GM12878 (cell line): ENCODE data around the gene PMF1. TPM values are rescaled to one million over a fixed set of nuclear protein-coding genes. Genes with fewer than 3 reads are reported as not detected.

Source experiments
- ATAC-seq: fragments of 200-7000 bp; cut with Tn5 transposase; 3 replicates; pipeline ENCODE4 v1.9.1; 2020; ENCODE audit warnings: mild to moderate bottlenecking, moderate library complexity
- BruUV-seq: library from RNA; stranded (reverse); fragments of 400-500 nt; replicated peaks from 2 replicates; lab custom pipeline; 2021; lab: Mats Ljungman, UMichigan
- CTCF ChIA-PET: fragments of 300-600 bp; sonication (Branson Sonifier 250); formaldehyde crosslinking; extraction: SDS; loops from one replicate; lab custom pipeline; 2021; ENCODE audit warnings: inconsistent platforms; lab: Yijun Ruan, JAX
- POLR2A ChIA-PET: fragments of 350-600 bp; formaldehyde crosslinking; extraction: SDS; loops from one replicate; lab custom pipeline; 2021; ENCODE audit warnings: inconsistent platforms; lab: Charles Lee
- RAD21 ChIA-PET: fragments of 300-600 bp; sonication (Branson Sonifier 250); formaldehyde crosslinking; loops from one replicate; lab custom pipeline; 2023; ENCODE audit warnings: antibody characterized with exemption; ENCODE audit not compliant: unreplicated experiment; lab: Charles Lee
- SMC1A ChIA-PET: fragments of 300-600 bp; sonication (Branson Sonifier 250); formaldehyde crosslinking; loops from one replicate; lab custom pipeline; 2023; ENCODE audit not compliant: unreplicated experiment, uncharacterized antibody; lab: Charles Lee
- DNase-seq: peaks from one replicate; pipeline ENCODE4 v3.0.0-alpha.2; 2011; ENCODE audit warnings: low read depth, low spot score
- FAIRE-seq: peaks from 3 replicates; lab custom pipeline; 2011; peaks lifted over from hg19 to GRCh38; lab: Jason Lieb, UNC
- H2AFZ ChIP-seq: 2 replicates; pipeline ENCODE4 v1.6.0; 2011; ENCODE audit warnings: low read depth, low read length, control low read depth; ENCODE audit not compliant: control insufficient read depth
- H3K27ac ChIP-seq: 2 replicates; pipeline ENCODE4 v1.5.1; 2011; ENCODE audit warnings: control low read depth; ENCODE audit not compliant: control insufficient read depth, insufficient read depth
- H3K27me3 ChIP-seq, 2 experiments: replicated peaks in 1 of 2; 2 replicates each; pipeline versions ENCODE4 v1.6.0 to v1.6.1; 2011; ENCODE audit warnings: low read length in 1 of 2; ENCODE audit not compliant: control insufficient read depth in 2 of 2, insufficient read depth in 2 of 2
- H3K36me3 ChIP-seq, 2 experiments: 2 replicates each; pipeline ENCODE4 v1.5.1; 2011; ENCODE audit warnings: low read length in 1 of 2; ENCODE audit not compliant: control insufficient read depth in 2 of 2, insufficient read depth in 2 of 2
- H3K4me1 ChIP-seq: 2 replicates; pipeline ENCODE4 v1.6.1; 2011; ENCODE audit warnings: mild to moderate bottlenecking, low read length, moderate library complexity, mixed read lengths; ENCODE audit not compliant: control insufficient read depth, insufficient read depth
- H3K4me2 ChIP-seq: 2 replicates; pipeline ENCODE4 v1.6.0; 2011; ENCODE audit warnings: control low read depth; ENCODE audit not compliant: control insufficient read depth, insufficient read depth
- H3K4me3 ChIP-seq: fragments of 200-600 bp; sonication (generic); 2 replicates; pipeline ENCODE4 v1.5.1; 2016
- H3K79me2 ChIP-seq: 2 replicates; pipeline ENCODE4 v1.6.0; 2011; ENCODE audit warnings: low read length; ENCODE audit not compliant: control insufficient read depth, insufficient read depth
- H3K9ac ChIP-seq: 2 replicates; pipeline ENCODE4 v1.8.0; 2011; ENCODE audit warnings: low read length, control low read depth, mixed read lengths; ENCODE audit not compliant: control insufficient read depth, insufficient read depth
- H3K9me3 ChIP-seq: replicated peaks from 3 replicates; pipeline ENCODE4 v1.5.1; 2011; ENCODE audit warnings: mild to moderate bottlenecking, low read length; ENCODE audit not compliant: control insufficient read depth, insufficient read depth
- H4K20me1 ChIP-seq: 2 replicates; pipeline ENCODE4 v1.6.0; 2011; ENCODE audit not compliant: control insufficient read depth, insufficient read depth
- CREM ChIP-seq: IDR thresholded peaks from 2 replicates; pipeline ENCODE4 v1.6.1; 2014; ENCODE audit warnings: antibody characterized with exemption, low read depth
- CTCF ChIP-seq, 3 experiments: IDR thresholded peaks in 2 of 3; conservative IDR thresholded peaks in 1 of 3; 2 replicates each; pipeline ENCODE4 v1.5.1; 2011; ENCODE audit warnings: low read depth in 3 of 3, low read length in 3 of 3, mild to moderate bottlenecking in 3 of 3, control low read depth in 2 of 3, moderate library complexity in 2 of 3, inconsistent platforms in 1 of 3, mixed read lengths in 1 of 3; ENCODE audit not compliant: control insufficient read depth in 2 of 3, insufficient read depth in 1 of 3; ENCODE audit errors: extremely low read depth in 1 of 3
- ESRRA ChIP-seq: IDR thresholded peaks from 2 replicates; pipeline ENCODE4 v1.6.1; 2012; ENCODE audit warnings: mild to moderate bottlenecking, low read length, improper control_type of control experiment
- FOXM1 ChIP-seq: IDR thresholded peaks from 2 replicates; pipeline ENCODE4 v1.6.1; 2012; ENCODE audit warnings: low read depth, mild to moderate bottlenecking, inconsistent platforms, low read length, moderate library complexity
- GATAD2B ChIP-seq: fragments of 450-650 bp; conservative IDR thresholded peaks from 2 replicates; pipeline ENCODE4 v1.6.1; 2017; ENCODE audit warnings: low read depth, mild to moderate bottlenecking, moderate library complexity
- MXI1 ChIP-seq: fragments of 150-350 bp; IDR thresholded peaks from 2 replicates; pipeline ENCODE4 v1.6.1; 2011; ENCODE audit warnings: low read depth, mild to moderate bottlenecking, inconsistent platforms, low read length, improper control_type of control experiment
- NR2C1 ChIP-seq: fragments of 450-650 bp; IDR thresholded peaks from 2 replicates; pipeline ENCODE4 v1.6.1; 2017; ENCODE audit warnings: antibody characterized with exemption, mild to moderate bottlenecking, moderate library complexity
- REST ChIP-seq: IDR thresholded peaks from 2 replicates; pipeline ENCODE4 v1.6.1; 2012; ENCODE audit warnings: mild to moderate bottlenecking, low read depth, low read length
- TARDBP ChIP-seq: IDR thresholded peaks from 2 replicates; pipeline ENCODE4 v1.6.1; 2016; ENCODE audit warnings: borderline replicate concordance
- YY1 ChIP-seq: IDR thresholded peaks from 2 replicates; pipeline ENCODE4 v1.6.1; 2011; ENCODE audit warnings: low read depth, mild to moderate bottlenecking, low read length
- WGBS: methylation state at CpG from one replicate; pipeline ENCODE4 v1.1.6; 2016; ENCODE audit warnings: low lambda C conversion rate; ENCODE audit not compliant: insufficient replicate concordance, insufficient coverage; ENCODE audit errors: missing lambda C conversion rate; 5-methylcytosine and 5-hydroxymethylcytosine counted together
- in situ Hi-C: fragments of 300-500 bp; cut with MboI; formaldehyde crosslinking; loops from 9 replicates; pipeline ENCODE4 v1.14.3; 2018; ENCODE audit warnings: mixed read lengths
- intact Hi-C: fragments of 100-400 bp; cut with micrococcal nuclease; formaldehyde crosslinking; loops from one replicate; pipeline ENCODE4 v1.14.2; 2022; ENCODE audit not compliant: unreplicated experiment
- polyA plus RNA-seq, 11 experiments: library from polyadenylated mRNA; depleted of rRNA in 4 of 11; unstranded in 6 of 11; stranded (reverse) in 5 of 11; fragments of >200 nt; fragmentation: Nextera tagmentation in 4 of 11; fragmentation: Illumina TruSeq in 1 of 11; extraction: Ambion mirVana in 4 of 11; extraction: Trizol in 1 of 11; gene quantifications; 1 replicate in 1 of 11; 2 replicates in 10 of 11; pipeline versions ENCODE4 v1.2.1 to v1.2.3, GENCODE V29; 2011 to 2016; ENCODE audit warnings: inconsistent platforms in 2 of 11, missing spikeins in 2 of 11, low read depth in 1 of 11
- total RNA-seq, 4 experiments: library from RNA; depleted of rRNA in 3 of 4; stranded (reverse); fragments of >200 nt in 3 of 4; fragmentation: Illumina TruSeq in 1 of 4; extraction: Trizol in 1 of 4; gene quantifications; 2 replicates each; pipeline versions ENCODE4 v1.2.1 to v1.2.3, GENCODE V29; 2013 to 2021

The PMF1 gene
- total and polyA plus RNA-seq, 10 of the 15 experiments (the other 5 are each of a cell fraction or from before 2014, with no cell fraction given) = 6.7 to 105 (median 67.3) TPM

GRCh38 chr1:156225677-156226014, 12.8 kb downstream of the PMF1 start:
- H3K79me2 ChIP-seq = no peaks in the 10 kb centered on the region
- no peak for FAIRE-seq
- WGBS = 0% methylated on average over 2 of the region's 2 CpGs
- no peak for DNase-seq
- H3K27ac ChIP-seq = peak overlapping the region; percentile 33
- H3K9ac ChIP-seq = no peak overlapping the region
- H3K4me2 ChIP-seq = peak overlapping the region; percentile 27; the same call in 1 of the 2 replicates
- peaks cover 2 to 10% of the 10 kb centered on the region in 2 experiments; a peak in 3 of 4 replicates for H3K36me3 ChIP-seq
- no peak overlapping the region for H2AFZ ChIP-seq
- POLR2A ChIA-PET = interaction anchor here (0.6 to 4.9 kb wide), 11 partner anchors 13 to 127 kb away, joined by 3 to 84 read pairs (median 8); partner anchors contain the start of genes PMF1, SEMA4A and SMG5
- TF ChIP-seq FOXM1 (0 out of 2 replicates have a peak, but pooled peaks have one; percentile 2), CREM (no peak)
- H3K27me3 ChIP-seq = no peaks in the 10 kb centered on the region
- BruUV-seq = no TSS peak
- H3K4me1 ChIP-seq = peaks cover 28% of the 10 kb centered on the region
- no peaks in the 10 kb centered on the region for H4K20me1 ChIP-seq
- H3K9me3 ChIP-seq = no peaks in the 10 kb centered on the region
- no peak overlapping the region for H3K4me3 ChIP-seq
- intact Hi-C loops = loop anchor here (1.0 kb wide), 2 partner anchors 79 to 135 kb away; no protein-coding TSS in a partner anchor
- in situ Hi-C loops = no loop called here
- RAD21 ChIA-PET = interaction anchor here (0.7 to 10.0 kb wide), 23 partner anchors 11 to 245 kb away, joined by 3 to 361 read pairs (median 8); partner anchors contain the start of genes PMF1, SEMA4A, SLC25A44 and SMG5
- SMC1A ChIA-PET = interaction anchor here (0.7 to 14.3 kb wide), 15 partner anchors 12 to 138 kb away, joined by 3 to 411 read pairs (median 10); partner anchors contain the start of genes PMF1, SEMA4A, SLC25A44 and SMG5
- peak; percentile 10 for ATAC-seq
- CTCF ChIA-PET = interaction anchor here (0.6 to 14.2 kb wide), 29 partner anchors 8 to 138 kb away, joined by 3 to 502 read pairs (median 5); partner anchors contain the start of genes CCT3, PMF1, SEMA4A and SLC25A44

GRCh38 chr1:156226116-156226538, 13.3 kb downstream of the PMF1 start:
- no peak overlapping the region for H3K4me3 ChIP-seq
- peaks cover 25% of the 10 kb centered on the region for H3K4me1 ChIP-seq
- ATAC-seq = peak; percentile 87
- H3K4me2 ChIP-seq = peak overlapping the region; percentile 83
- DNase-seq = peak; percentile 90
- ChIA-PET SMC1A (interaction anchor here (0.6 to 14.3 kb wide), 18 partner anchors 8 to 249 kb away, joined by 3 to 411 read pairs (median 6); partner anchors contain the start of genes PMF1, SEMA4A, SLC25A44 and SMG5), CTCF (interaction anchor here (0.6 to 14.2 kb wide), 21 partner anchors 8 to 374 kb away, joined by 3 to 502 read pairs (median 5); partner anchors contain the start of genes CCT3, PMF1, SEMA4A and TSACC), RAD21 (interaction anchor here (1.1 to 10.0 kb wide), 14 partner anchors 11 to 148 kb away, joined by 3 to 361 read pairs (median 10); partner anchors contain the start of genes SEMA4A, SLC25A44 and SMG5), POLR2A (interaction anchor here (0.6 to 4.9 kb wide), 9 partner anchors 13 to 911 kb away, joined by 3 to 84 read pairs (median 5); partner anchors contain the start of genes PMF1, SEMA4A and SMG5)
- no peaks in the 10 kb centered on the region for H3K9me3 ChIP-seq
- H3K27ac ChIP-seq = peak overlapping the region; percentile 98
- no peaks in the 10 kb centered on the region for H4K20me1 ChIP-seq
- 3% methylated on average over 2 of the region's 2 CpGs for WGBS
- H3K36me3 ChIP-seq = peaks cover 1 to 10% of the 10 kb centered on the region in 2 experiments; a peak in 3 of 4 replicates
- no peaks in the 10 kb centered on the region for H3K27me3 ChIP-seq
- FAIRE-seq = peak; percentile 76
- H3K79me2 ChIP-seq = no peaks in the 10 kb centered on the region
- no peak overlapping the region for H2AFZ ChIP-seq
- intact Hi-C loops = no loop called here
- in situ Hi-C loops = no loop called here
- no TSS peak for BruUV-seq
- peak overlapping the region; percentile 45; the same call in 1 of the 2 replicates for H3K9ac ChIP-seq
- TF ChIP-seq CTCF (IDR thresholded peaks at IDR 0.05 in 2 of 3, conservative IDR thresholded peaks at IDR 0.05 in 1 of 3; ENCODE audit: control insufficient read depth in 2 of 3, extremely low read depth in 1 of 3, insufficient read depth in 1 of 3, low read depth in 3 of 3, low read length in 3 of 3) (no peak), NR2C1 (no peak), REST (no peak), FOXM1 (peak; percentile 94), MXI1 (peak; percentile 61; the same call in 1 of the 2 replicates), GATAD2B (no peak), YY1 (no peak), TARDBP (no peak), ESRRA (no peak)
